WERI-Rb-1 (cell line): ENCODE data around the gene OR10H1.
"Not testable (repeated sequence)": the region's sequence is repeated elsewhere in the genome, so short reads cannot be mapped to it uniquely, and the experiment has no call there.

ENCODE experiments used
- DNase-seq: peaks from one replicate; pipeline ENCODE4 v3.0.0-alpha.2; 2020
- H3K27ac ChIP-seq: fragments of 250-450 bp; sonication (Bioruptor Pico); 2 replicates; pipeline ENCODE4 v1.5.1; 2020; ENCODE audit warnings: mild to moderate bottlenecking, moderate library complexity
- H3K27me3 ChIP-seq: fragments of 250-450 bp; sonication (Bioruptor Pico); 2 replicates; pipeline ENCODE4 v1.5.1; 2021; ENCODE audit warnings: mild to moderate bottlenecking, low read depth, moderate library complexity; ENCODE audit not compliant: insufficient read depth, severe bottlenecking
- H3K36me3 ChIP-seq: fragments of 250-450 bp; sonication (Bioruptor Pico); 2 replicates; pipeline ENCODE4 v1.5.1; 2020; ENCODE audit warnings: mild to moderate bottlenecking, moderate library complexity
- H3K4me3 ChIP-seq: 2 replicates; pipeline ENCODE4 v1.5.1; 2011; ENCODE audit warnings: low read depth, mild to moderate bottlenecking, control low read depth, low read length
- H3K9me3 ChIP-seq: fragments of 250-450 bp; sonication (Bioruptor Pico); 2 replicates; pipeline ENCODE4 v1.5.1; 2021; ENCODE audit warnings: mild to moderate bottlenecking, moderate library complexity; ENCODE audit not compliant: severe bottlenecking
- CTCF ChIP-seq: IDR thresholded peaks from 2 replicates; pipeline ENCODE4 v1.5.1; 2011; ENCODE audit warnings: low read depth, mild to moderate bottlenecking, control low read depth, inconsistent platforms, low read length

OR10H1 gene

GRCh38 chr19:15779756-15780476, 35.5 kb downstream of the OR10H1 start:
- no peaks in the 10 kb centered on the region for H3K9me3 ChIP-seq

DNA sequence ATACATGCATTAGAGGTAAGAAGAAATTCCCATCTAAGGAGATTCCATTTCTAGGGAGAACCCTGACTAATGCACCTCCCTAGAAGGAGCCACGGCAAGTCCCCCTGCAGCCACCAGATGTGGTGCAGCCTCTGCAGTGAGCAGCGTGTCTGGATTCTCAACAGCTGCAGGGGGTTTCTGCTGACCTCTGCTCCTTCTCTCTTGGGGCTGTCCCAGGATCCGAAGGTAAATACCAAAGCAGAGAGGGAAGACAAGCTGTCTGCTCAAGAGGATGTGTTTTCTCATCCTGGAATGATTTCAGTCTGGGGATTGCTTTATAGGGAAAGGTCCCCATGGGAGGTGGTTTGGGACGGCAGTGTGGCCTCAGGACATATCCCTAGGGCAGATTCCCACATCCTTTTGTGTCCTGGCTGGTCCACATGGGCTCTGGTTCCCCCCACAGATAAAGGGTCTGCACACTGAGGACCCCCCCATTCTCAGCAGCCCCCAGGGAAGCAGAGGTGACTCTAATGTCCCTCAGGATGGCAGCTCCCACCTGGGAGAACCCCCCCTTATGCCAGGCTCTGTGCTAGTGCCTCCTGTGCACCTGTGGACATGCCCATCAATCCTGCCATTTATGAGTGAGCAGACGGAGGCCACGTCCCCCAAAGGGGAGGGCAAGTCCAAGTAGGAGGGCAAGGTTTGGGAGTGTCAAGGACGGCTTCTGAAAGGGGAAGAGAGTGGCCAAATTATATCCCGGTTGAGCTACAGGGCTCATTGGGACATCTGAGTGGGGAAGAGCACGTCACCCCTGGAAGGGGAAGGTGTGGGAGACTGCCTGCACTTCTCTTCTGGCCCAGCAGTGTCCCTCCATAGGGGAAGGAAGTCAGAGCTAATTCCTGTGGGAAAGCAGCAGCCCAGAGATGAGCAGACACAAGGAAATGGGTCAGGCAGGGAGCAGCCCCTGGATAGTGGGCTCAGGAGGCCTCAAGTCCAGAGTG, 38.2 kb downstream of the OR10H1 start:
- no peak for DNase-seq
- no peaks in the 10 kb centered on the region for H3K36me3 ChIP-seq
- no peak overlapping the region for H3K27ac ChIP-seq
- H3K27me3 ChIP-seq = peaks cover 23% of the 10 kb centered on the region
- no peak for TF ChIP-seq CTCF
- H3K4me3 ChIP-seq = no peak overlapping the region
- H3K9me3 ChIP-seq = no peaks in the 10 kb centered on the region

More at GRCh38 chr19:15779756-15780476, 35.5 kb downstream of the OR10H1 start:
- H3K27me3 ChIP-seq = peaks cover 11% of the 10 kb centered on the region
- no peak overlapping the region for H3K27ac ChIP-seq
- no peak overlapping the region for H3K4me3 ChIP-seq
- DNase-seq = no peak
- H3K36me3 ChIP-seq = no peaks in the 10 kb centered on the region
- TF ChIP-seq CTCF = no peak

DNA sequence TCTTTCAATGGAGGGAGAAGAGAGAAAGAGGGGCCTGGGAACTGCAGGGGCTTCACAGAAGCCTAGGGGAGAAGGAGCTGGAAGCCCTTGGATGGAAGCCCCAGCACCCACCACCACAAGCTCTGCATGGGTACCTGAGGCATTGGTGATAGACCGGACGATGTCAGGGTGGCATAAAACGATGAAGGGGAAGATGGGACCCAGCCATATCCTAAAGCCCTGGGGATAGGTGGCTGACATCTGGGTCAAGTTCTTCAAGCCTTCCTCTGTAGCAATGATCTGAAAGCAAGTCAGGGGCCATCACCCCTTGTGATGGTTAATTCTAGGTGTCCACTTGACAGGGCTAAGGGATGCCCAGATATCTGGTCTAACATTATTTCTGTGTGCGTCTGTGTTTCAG, 39.2 kb downstream of the OR10H1 start:
- Histone ChIP-seq H3K27me3 (peaks cover 28% of the 10 kb centered on the region), H3K4me3 (no peak overlapping the region), H3K36me3 (no peaks in the 10 kb centered on the region), H3K27ac (no peak overlapping the region), H3K9me3 (no peaks in the 10 kb centered on the region)
- no peak for TF ChIP-seq CTCF
- DNase-seq = no peak

DNA sequence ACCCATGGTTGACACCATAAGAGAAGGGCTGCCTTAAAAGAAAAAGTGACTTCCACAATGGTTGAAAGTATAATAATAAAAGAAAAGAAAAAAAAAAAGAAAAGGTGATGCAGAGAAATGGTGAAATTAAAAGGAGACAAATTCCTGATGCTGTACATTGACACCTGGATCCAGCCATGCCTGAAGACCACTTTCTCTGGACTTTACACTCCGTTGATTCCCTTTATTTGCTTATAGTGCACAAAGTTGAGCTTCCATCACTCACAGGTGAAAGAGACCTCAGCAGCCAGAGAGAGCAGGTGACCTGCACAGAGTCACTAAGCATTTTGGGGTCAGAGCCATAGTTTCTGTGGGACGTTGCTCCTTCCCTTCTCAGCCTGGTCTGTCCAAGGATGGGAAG, 40.2 kb downstream of the OR10H1 start:
- H3K9me3 ChIP-seq = no peaks in the 10 kb centered on the region
- H3K27ac ChIP-seq = no peak overlapping the region
- no peaks in the 10 kb centered on the region for H3K36me3 ChIP-seq
- no peak for TF ChIP-seq CTCF
- no peak for DNase-seq
- H3K4me3 ChIP-seq = no peak overlapping the region
- H3K27me3 ChIP-seq = peaks cover 35% of the 10 kb centered on the region

DNA sequence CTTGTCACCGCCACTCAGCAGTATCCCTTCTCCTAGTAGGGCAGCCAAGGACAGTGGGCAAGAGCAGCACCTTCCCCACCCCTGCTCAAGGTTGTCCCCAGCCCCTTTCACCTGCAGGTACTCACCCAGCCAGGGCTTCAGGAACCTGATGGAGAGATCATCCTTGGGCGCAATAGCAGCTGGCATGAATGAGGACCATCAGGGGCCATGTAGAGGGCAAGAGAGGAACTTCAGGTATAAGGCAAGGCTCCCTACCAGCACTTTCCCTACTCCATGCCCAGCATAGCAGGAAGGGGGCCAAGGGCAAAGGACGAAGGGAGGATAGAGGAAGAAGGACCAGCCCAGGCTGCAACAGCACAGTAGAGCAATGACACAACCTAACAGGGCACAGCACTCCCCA, 41.3 kb downstream of the OR10H1 start:
- not testable (repeated sequence) for DNase-seq, H3K36me3 ChIP-seq

DNA sequence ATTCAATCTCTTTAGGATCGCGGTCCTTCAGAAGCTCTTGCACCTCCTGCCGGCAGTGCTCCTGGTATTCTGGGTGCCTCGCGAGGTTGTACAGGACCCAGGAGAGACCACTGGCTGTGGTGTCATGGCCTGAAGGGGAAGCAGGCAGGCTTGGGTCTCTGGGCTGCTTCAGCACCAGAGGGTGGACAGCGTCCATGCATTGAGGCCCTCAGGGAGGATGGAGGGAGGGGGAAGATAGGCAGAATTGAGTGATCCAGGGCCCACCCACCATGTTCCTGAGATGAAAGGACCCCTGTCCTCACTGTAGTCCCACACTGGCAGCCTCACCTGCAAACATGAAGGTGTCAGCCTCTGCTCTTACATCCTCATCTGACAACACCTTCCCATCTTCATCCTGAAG, 45.9 kb downstream of the OR10H1 start:
- Histone ChIP-seq H3K36me3 (no peaks in the 10 kb centered on the region), H3K27ac (no peak overlapping the region), H3K27me3 (peaks cover 60% of the 10 kb centered on the region), H3K4me3 (no peak overlapping the region), H3K9me3 (no peaks in the 10 kb centered on the region)
- no peak for DNase-seq
- TF ChIP-seq CTCF = no peak

More for the DNA sequence above, 41.3 kb downstream of the OR10H1 start:
- H3K4me3 ChIP-seq, H3K9me3 ChIP-seq, H3K27ac ChIP-seq: not testable (repeated sequence)
- peaks cover 44% of the 10 kb centered on the region for H3K27me3 ChIP-seq
